VCaP (cell line): Measurements from ENCODE around the gene SELP.

Source experiments
- H3K27ac ChIP-seq: fragments of 450-650 bp; 2 replicates; pipeline ENCODE4 v1.5.1; 2017
- TF ChIP-seq, protein P1 (sequence below): fragments of 450-650 bp; conservative IDR thresholded peaks from 2 replicates; pipeline ENCODE4 v1.5.1; 2017; ENCODE audit warnings: mild to moderate bottlenecking, moderate library complexity

Gene SELP

DNA sequence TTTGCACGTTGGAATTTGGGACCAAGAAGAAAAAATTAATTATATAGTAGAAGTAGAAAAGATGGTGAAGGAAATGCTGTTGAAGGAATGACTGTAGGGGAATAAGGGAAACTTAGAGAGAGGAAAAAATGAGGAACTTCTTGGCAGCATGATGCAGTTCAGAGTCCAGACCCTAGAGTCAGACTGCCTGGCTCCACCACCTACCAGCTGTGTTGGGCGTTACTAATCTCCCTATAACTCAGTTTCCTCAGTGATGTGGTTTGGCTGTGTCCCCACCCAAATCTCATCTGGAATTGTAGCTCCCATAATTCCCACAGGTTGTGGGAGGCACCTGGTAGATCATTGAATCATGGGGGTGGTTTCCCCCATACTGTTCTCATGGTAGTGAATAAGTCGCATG, 1.3 kb upstream of the SELP start:
- TF ChIP-seq, protein P1, sequence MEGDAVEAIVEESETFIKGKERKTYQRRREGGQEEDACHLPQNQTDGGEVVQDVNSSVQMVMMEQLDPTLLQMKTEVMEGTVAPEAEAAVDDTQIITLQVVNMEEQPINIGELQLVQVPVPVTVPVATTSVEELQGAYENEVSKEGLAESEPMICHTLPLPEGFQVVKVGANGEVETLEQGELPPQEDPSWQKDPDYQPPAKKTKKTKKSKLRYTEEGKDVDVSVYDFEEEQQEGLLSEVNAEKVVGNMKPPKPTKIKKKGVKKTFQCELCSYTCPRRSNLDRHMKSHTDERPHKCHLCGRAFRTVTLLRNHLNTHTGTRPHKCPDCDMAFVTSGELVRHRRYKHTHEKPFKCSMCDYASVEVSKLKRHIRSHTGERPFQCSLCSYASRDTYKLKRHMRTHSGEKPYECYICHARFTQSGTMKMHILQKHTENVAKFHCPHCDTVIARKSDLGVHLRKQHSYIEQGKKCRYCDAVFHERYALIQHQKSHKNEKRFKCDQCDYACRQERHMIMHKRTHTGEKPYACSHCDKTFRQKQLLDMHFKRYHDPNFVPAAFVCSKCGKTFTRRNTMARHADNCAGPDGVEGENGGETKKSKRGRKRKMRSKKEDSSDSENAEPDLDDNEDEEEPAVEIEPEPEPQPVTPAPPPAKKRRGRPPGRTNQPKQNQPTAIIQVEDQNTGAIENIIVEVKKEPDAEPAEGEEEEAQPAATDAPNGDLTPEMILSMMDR, result no peak
- no peak overlapping the region for H3K27ac ChIP-seq

DNA sequence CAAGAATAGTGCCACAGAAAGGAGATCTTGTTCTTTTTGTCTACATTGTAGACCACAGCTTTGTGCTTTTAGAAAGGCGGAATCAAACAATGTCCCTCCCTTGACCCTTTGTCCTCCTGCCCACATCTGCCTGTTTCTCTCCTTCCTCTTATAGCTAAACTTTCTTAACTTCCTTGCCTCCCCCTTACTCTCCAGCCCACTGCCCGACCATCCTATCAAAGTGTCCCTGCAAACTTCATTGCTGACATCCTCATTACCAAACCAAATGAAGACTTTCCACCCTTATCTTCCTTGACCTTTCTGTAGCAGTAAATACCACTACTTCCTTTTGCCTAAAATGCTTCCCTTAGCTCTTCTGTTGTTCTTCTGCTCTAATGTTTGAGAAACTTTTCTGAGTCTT, 5.0 kb downstream of the SELP start:
- H3K27ac ChIP-seq, result no peak overlapping the region
- TF ChIP-seq, protein P1, result no peak

DNA sequence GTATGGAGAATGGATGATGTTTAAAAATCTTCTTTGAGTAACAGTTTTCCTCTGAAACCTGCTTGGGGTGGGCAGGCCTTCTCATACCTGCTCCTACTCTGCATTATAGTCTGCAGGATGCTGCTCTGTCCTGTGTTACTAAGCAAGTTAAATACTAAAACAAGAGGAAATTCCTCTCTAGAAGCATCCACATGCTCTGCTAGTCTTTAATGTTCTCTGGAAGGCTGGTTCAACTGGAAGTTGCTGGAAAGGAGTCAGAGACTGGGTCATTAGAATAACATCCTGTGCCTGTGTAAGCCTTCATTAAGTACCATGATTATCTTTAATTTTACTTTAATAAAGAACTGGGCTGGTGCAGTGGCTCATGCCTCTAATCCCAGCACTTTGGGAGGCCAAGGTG, 5.8 kb downstream of the SELP start:
- H3K27ac ChIP-seq, result no peak overlapping the region
- TF ChIP-seq, protein P1, result no peak

DNA sequence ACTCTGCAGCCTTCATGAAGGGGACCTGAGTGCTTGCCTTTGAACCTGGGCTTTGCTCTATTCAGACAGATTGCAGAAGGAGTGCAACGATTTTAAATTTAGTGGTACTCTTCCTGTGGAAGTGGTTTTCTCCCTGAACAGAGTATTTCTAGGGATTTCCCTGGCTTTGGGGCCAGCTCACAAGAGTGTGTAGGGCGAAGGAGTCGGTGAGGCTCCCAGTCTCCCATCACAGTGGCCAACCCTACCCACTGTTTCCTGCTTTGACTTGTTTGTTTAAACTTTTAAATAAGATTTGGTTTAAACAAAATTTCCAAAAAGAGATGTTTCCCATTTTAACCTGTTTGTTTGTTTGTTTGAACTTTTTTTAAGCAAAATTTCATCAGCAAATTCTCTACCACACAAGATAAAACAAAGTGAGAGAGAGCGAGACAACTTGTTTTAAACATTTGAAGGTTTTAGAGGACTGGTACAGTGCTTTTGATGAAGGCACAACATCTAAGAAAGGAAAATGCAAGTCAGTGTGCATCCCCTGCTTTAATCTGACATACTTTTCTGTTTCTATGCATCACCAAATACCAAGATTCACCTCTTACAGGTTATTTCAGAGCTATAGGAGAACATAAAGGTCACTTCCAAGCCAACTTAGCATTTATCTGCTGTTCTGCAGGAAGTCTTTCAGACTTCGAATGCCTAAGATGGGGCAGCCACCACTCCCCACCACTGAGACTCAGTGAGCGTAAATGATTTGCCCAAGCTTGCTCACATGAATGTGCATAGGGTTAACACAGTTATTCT, 6.6 kb downstream of the SELP start:
- TF ChIP-seq, protein P1, result no peak
- H3K27ac ChIP-seq, result no peak overlapping the region

DNA sequence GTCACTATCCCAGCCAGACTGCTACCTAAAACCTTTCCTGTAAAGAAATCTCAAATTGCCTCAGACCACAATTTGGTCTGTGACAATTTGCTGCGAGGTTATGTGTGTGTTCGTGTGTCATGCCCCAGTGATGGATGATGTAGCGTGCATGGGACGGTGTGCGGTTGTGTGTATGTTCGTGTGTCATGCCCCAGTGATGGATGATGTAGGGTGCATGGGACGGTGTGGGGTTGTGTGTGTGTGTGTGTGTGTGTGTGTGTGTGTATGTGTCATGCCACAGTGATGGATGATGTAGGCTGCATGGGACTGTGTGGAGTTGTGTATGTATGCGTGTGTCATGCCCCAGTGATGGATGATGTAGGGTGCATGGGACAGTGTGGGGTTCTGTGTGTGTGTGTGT, 9.4 kb downstream of the SELP start:
- no peak overlapping the region for H3K27ac ChIP-seq
- TF ChIP-seq, protein P1, result no peak

DNA sequence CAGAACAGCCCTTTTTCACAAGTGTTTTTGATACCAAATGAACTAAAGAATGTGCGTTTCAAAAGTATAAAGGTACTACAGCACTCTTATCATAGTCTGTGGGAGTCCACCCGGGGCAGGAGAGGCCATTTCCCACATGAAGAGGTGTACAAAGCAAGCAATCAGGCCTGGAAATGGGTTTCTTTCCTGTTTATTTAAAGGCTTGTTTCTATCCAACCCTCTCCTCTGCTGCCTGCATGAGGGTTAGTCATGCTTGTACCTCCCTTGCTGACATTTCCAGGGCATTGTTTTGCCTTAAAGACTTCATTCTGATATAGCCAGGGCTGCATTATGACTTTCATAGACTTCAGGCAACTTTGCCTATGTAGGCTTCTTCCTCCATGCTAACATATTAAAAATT, 11.6 kb downstream of the SELP start:
- TF ChIP-seq, protein P1, result no peak
- H3K27ac ChIP-seq, result no peak overlapping the region

DNA sequence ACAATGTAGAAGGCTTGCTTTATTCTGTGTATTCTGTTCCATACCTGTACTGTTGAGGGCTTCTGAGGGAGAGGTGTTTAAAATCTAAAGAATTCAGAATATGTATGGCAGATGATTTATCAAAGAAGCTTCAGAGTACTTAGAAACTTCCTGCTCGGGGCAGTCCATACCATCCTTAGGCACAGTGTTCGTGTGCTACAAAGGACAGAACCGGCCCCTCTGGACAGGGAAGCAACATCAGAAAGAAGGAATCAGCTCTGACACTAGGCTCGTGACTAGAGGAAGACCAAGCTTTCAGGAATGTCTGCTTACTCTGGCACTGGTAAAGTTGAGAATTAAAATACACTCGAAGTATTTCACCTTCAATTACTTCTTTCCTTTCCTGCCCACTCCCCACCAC, 14.1 kb downstream of the SELP start:
- H3K27ac ChIP-seq, result no peak overlapping the region
- TF ChIP-seq, protein P1, result no peak
